GM18873 (cell line): Measurements from ENCODE around the gene ADA.
"Not testable (repeated sequence)": the region's sequence is repeated elsewhere in the genome, so short reads cannot be mapped to it uniquely, and the experiment has no call there.

ENCODE experiments used
- ATAC-seq: cut with Tn5 transposase; IDR thresholded peaks from one replicate; pipeline ENCODE4 v1.9.1; 2021; ENCODE audit warnings: mild to moderate bottlenecking, moderate library complexity, moderate number of reproducible peaks; ENCODE audit not compliant: unreplicated experiment, low FRiP score

The ADA gene

GRCh38 chr20:44651684-44652423 lies at the start of gene ADA:
TSS of gene ADA (minus strand) at chr20:44651699. CDS start at chr20:44651607, 92 bp downstream.
- ATAC-seq, result no peak

GRCh38 chr20:44700306-44700705 lies 48.8 kb upstream of the ADA start:
- ATAC-seq, result no peak

GRCh38 chr20:44698351-44698750 lies 46.9 kb upstream of the ADA start:
- no peak for ATAC-seq

- ATAC-seq, result not testable (repeated sequence)
These were observed 45.5 kb upstream of the ADA start for GRCh38 chr20:44697041-44697440.

- ATAC-seq, result no peak
These were observed 44.8 kb upstream of the ADA start for GRCh38 chr20:44696315-44696714.

- no peak for ATAC-seq
These were observed 44.3 kb upstream of the ADA start for GRCh38 chr20:44695674-44696300.

GRCh38 chr20:44695295-44695673 lies 43.8 kb upstream of the ADA start:
- no peak for ATAC-seq

GRCh38 chr20:44694159-44694558 lies 42.7 kb upstream of the ADA start:
- no peak for ATAC-seq

- no peak for ATAC-seq
These were observed 42.1 kb upstream of the ADA start for GRCh38 chr20:44693627-44694026.

- ATAC-seq, result no peak
These were observed 41.5 kb upstream of the ADA start for GRCh38 chr20:44692932-44693480.

GRCh38 chr20:44691424-44692423 lies 40.2 kb upstream of the ADA start:
- ATAC-seq, result no peak

- ATAC-seq, result no peak
These were observed 39.4 kb upstream of the ADA start for GRCh38 chr20:44690781-44691423.

- ATAC-seq, result no peak
These were observed 38.3 kb upstream of the ADA start for GRCh38 chr20:44689809-44690208.

GRCh38 chr20:44688053-44688625 lies 36.6 kb upstream of the ADA start:
- no peak for ATAC-seq

- no peak for ATAC-seq
These were observed 35.4 kb upstream of the ADA start for GRCh38 chr20:44686934-44687333.

- ATAC-seq, result no peak
These were observed 32.8 kb upstream of the ADA start for GRCh38 chr20:44684047-44684967.

GRCh38 chr20:44683263-44684046 lies 32.0 kb upstream of the ADA start:
- ATAC-seq, result no peak
